Measurements from ENCODE around the gene TRERF1. TPM values are rescaled to one million over a fixed set of nuclear protein-coding genes. Genes with fewer than 3 reads are reported as not detected.

The TRERF1 gene
- polyA plus RNA-seq, 1 of the 3 experiments (the other 2 are of a cell fraction): 3.6 TPM

DNA sequence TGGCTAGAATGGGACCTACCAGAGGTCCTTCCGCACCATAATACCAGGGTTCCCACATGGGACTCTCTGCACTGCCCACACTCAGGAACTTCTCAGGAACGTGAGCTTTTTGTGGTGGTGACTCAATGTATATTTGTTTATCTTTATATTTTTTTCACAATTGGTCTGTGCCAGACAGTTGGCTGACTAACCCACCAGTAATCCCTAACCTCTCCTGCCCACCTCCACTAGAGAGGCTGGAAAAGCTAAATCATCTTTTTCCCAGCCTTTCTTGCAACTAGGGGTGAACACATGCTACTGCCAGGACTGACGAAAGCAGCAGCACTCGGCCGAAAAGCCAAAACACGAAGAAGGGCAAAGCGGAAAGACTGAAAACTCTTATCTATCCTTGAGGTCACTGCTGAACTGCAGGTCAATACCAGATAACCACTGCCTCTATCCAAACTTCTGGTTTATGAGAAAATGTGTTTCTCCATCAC, 112.9 kb downstream of the TRERF1 start (continued):
- TF ChIP-seq, protein P1, sequence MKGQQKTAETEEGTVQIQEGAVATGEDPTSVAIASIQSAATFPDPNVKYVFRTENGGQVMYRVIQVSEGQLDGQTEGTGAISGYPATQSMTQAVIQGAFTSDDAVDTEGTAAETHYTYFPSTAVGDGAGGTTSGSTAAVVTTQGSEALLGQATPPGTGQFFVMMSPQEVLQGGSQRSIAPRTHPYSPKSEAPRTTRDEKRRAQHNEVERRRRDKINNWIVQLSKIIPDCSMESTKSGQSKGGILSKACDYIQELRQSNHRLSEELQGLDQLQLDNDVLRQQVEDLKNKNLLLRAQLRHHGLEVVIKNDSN (IDR thresholded peaks at IDR 0.05; ENCODE audit: borderline replicate concordance, low read depth): 0 out of 2 replicates have a peak, but pooled peaks have one; percentile 7
- TF ChIP-seq POLR2AphosphoS5 (IDR thresholded peaks at IDR 0.05; ENCODE audit: low read depth, low read length) (0 out of 2 replicates have a peak, but pooled peaks have one; percentile 21), NRF1 (IDR thresholded peaks at IDR 0.05; ENCODE audit: low read depth, low read length) (no peak), FOXJ3 (CRISPR knock-in tag; IDR thresholded peaks at IDR 0.05) (no peak), SMC3 (IDR thresholded peaks at IDR 0.05; ENCODE audit: low read depth, low read length) (no peak), GATA2 (CRISPR knock-in tag; IDR thresholded peaks at IDR 0.05) (no peak), YY1 (IDR thresholded peaks at IDR 0.05; ENCODE audit: low read depth) (no peak)
- TF ChIP-seq, protein P2, sequence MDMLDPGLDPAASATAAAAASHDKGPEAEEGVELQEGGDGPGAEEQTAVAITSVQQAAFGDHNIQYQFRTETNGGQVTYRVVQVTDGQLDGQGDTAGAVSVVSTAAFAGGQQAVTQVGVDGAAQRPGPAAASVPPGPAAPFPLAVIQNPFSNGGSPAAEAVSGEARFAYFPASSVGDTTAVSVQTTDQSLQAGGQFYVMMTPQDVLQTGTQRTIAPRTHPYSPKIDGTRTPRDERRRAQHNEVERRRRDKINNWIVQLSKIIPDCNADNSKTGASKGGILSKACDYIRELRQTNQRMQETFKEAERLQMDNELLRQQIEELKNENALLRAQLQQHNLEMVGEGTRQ (IDR thresholded peaks at IDR 0.05; ENCODE audit: borderline replicate concordance, low read depth, low read length): no peak
- TF ChIP-seq, protein P3, sequence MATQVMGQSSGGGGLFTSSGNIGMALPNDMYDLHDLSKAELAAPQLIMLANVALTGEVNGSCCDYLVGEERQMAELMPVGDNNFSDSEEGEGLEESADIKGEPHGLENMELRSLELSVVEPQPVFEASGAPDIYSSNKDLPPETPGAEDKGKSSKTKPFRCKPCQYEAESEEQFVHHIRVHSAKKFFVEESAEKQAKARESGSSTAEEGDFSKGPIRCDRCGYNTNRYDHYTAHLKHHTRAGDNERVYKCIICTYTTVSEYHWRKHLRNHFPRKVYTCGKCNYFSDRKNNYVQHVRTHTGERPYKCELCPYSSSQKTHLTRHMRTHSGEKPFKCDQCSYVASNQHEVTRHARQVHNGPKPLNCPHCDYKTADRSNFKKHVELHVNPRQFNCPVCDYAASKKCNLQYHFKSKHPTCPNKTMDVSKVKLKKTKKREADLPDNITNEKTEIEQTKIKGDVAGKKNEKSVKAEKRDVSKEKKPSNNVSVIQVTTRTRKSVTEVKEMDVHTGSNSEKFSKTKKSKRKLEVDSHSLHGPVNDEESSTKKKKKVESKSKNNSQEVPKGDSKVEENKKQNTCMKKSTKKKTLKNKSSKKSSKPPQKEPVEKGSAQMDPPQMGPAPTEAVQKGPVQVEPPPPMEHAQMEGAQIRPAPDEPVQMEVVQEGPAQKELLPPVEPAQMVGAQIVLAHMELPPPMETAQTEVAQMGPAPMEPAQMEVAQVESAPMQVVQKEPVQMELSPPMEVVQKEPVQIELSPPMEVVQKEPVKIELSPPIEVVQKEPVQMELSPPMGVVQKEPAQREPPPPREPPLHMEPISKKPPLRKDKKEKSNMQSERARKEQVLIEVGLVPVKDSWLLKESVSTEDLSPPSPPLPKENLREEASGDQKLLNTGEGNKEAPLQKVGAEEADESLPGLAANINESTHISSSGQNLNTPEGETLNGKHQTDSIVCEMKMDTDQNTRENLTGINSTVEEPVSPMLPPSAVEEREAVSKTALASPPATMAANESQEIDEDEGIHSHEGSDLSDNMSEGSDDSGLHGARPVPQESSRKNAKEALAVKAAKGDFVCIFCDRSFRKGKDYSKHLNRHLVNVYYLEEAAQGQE (IDR thresholded peaks at IDR 0.05; ENCODE audit: low read depth, low read length): peak; percentile 47; the same call in 1 of the 2 replicates
- TF ChIP-seq, protein P4, sequence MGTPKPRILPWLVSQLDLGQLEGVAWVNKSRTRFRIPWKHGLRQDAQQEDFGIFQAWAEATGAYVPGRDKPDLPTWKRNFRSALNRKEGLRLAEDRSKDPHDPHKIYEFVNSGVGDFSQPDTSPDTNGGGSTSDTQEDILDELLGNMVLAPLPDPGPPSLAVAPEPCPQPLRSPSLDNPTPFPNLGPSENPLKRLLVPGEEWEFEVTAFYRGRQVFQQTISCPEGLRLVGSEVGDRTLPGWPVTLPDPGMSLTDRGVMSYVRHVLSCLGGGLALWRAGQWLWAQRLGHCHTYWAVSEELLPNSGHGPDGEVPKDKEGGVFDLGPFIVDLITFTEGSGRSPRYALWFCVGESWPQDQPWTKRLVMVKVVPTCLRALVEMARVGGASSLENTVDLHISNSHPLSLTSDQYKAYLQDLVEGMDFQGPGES (IDR thresholded peaks at IDR 0.05; ENCODE audit: low read depth, low read length): no peak

DNA sequence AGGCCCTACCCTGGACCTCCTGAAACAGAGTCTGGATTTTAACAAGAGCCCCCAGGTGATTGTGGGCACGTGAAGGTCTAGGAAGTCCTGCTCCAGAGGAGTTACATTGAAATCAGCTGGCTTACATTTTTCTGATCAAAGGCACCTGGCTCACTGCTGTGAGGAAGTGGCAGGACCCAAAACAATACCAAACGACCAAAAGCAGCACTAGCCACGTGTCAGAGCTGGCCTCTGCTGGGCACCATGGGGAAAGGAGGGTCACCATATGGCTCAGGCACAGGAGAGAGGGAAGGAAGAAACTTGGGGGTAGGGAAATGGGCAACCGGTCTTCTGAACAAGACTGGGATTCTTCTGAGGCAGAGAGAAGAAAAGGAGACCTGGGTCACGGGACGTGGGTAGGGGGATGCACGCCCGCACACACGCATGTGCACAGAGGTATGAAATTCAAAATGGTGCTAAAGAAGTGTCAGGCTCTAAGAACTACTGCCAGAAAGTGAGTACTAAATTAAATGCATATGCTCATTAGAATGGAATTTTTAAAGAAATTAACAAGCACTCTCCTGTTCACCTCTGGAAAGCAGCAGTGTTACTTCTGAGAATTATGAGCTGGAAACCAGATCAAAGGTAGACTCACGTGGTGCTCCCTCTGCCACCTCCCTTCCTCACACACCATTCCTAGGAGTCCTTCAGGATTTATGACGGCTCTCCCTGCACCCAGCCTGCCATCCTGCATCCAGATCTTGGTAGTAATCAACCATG, 113.6 kb downstream of the TRERF1 start:
- Histone ChIP-seq H3K4me1 (ENCODE audit: control insufficient read depth in 1 of 2, insufficient read depth in 2 of 2, low read depth in 1 of 2, low read length in 1 of 2) (peaks cover 0 to 8% of the 10 kb centered on the region in 2 experiments; a peak in 3 of 4 replicates), H3F3A (replicated peaks; ENCODE audit: insufficient read depth) (peaks cover 11% of the 10 kb centered on the region), H2AFZ (ENCODE audit: low read depth) (no peak overlapping the region), H3K79me2 (ENCODE audit: insufficient read depth) (peaks cover 4% of the 10 kb centered on the region; the same call in 1 of the 2 replicates), H3K4me2 (peak overlapping the region; percentile 7; the same call in 1 of the 2 replicates), H3K9me2 (no peaks in the 10 kb centered on the region), H4K20me1 (ENCODE audit: insufficient read depth) (no peaks in the 10 kb centered on the region), H3K36me3 (replicated peaks in 1 of 2; ENCODE audit: control insufficient read depth in 1 of 2, insufficient read depth in 2 of 2, low read length in 1 of 2) (no peaks in the 10 kb centered on the region), H3K9ac (no peak overlapping the region; the same call in 1 of the 2 replicates), H3K27me3 (ENCODE audit: insufficient read depth) (no peaks in the 10 kb centered on the region), H3K4me3 (ENCODE audit: low read depth in 2 of 2, low read length in 1 of 2) (no peak overlapping the region), H3K27ac (ENCODE audit: low read depth in 2 of 2, low read length in 1 of 2) (peak overlapping the region in 1 of 2 experiments; percentile 98; a peak in 2 of 4 replicates), H3K9me3 (no peaks in the 10 kb centered on the region)
- 85% methylated on average over 10 of the region's 11 CpGs for WGBS (ENCODE audit: low lambda C conversion rate)
- no peak for DNase-seq
- ChIA-PET POLR2A (no interaction called here), CTCF (interaction anchor here (1.1 to 1.7 kb wide), 4 partner anchors 10 to 210 kb away, joined by 3 to 6 read pairs (median 3); no protein-coding TSS in a partner anchor)
- TF ChIP-seq, protein P5, sequence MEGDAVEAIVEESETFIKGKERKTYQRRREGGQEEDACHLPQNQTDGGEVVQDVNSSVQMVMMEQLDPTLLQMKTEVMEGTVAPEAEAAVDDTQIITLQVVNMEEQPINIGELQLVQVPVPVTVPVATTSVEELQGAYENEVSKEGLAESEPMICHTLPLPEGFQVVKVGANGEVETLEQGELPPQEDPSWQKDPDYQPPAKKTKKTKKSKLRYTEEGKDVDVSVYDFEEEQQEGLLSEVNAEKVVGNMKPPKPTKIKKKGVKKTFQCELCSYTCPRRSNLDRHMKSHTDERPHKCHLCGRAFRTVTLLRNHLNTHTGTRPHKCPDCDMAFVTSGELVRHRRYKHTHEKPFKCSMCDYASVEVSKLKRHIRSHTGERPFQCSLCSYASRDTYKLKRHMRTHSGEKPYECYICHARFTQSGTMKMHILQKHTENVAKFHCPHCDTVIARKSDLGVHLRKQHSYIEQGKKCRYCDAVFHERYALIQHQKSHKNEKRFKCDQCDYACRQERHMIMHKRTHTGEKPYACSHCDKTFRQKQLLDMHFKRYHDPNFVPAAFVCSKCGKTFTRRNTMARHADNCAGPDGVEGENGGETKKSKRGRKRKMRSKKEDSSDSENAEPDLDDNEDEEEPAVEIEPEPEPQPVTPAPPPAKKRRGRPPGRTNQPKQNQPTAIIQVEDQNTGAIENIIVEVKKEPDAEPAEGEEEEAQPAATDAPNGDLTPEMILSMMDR (IDR thresholded peaks at IDR 0.05): no peak

All from SK-N-SH (cell line).